Inflammatory macrophage (primary cell): ENCODE data around the gene SPEN.

Source experiments
- DNase-seq, 2 donors: peaks; one replicate each; pipeline ENCODE4 v3.0.0-alpha.2; 2020 to 2022

Gene SPEN

GRCh38 chr1:15937146-15937545 is 89.6 kb downstream of the SPEN start:
- DNase-seq: no peak

- DNase-seq: peak; percentile 36 to 70
These were observed 90.2 kb downstream of the SPEN start for GRCh38 chr1:15937706-15938168.

GRCh38 chr1:15938628-15939161 is 91.2 kb downstream of the SPEN start:
- DNase-seq: no peak

- DNase-seq: peak in 1 of 2 donors; percentile 11
These were observed 91.9 kb downstream of the SPEN start for GRCh38 chr1:15939181-15940109.

- DNase-seq: no peak
These were observed 92.9 kb downstream of the SPEN start for GRCh38 chr1:15940110-15941043.

GRCh38 chr1:15941044-15941840 is 93.7 kb downstream of the SPEN start:
- DNase-seq: no peak

GRCh38 chr1:15941899-15942660 is 94.6 kb downstream of the SPEN start:
- no peak for DNase-seq

GRCh38 chr1:15942661-15943327 is 95.3 kb downstream of the SPEN start:
- peak in 1 of 2 donors; percentile 32 for DNase-seq

- DNase-seq: no peak
These were observed 96.0 kb downstream of the SPEN start for GRCh38 chr1:15943328-15943991.

- DNase-seq: no peak
These were observed 96.4 kb downstream of the SPEN start for GRCh38 chr1:15943992-15944307.

GRCh38 chr1:15944308-15945010 is 97.0 kb downstream of the SPEN start:
- no peak for DNase-seq

- DNase-seq: no peak
These were observed 97.7 kb downstream of the SPEN start for GRCh38 chr1:15945011-15945831.

- DNase-seq: no peak
These were observed 98.4 kb downstream of the SPEN start for GRCh38 chr1:15945832-15946448.

- no peak for DNase-seq
These were observed 99.3 kb downstream of the SPEN start for GRCh38 chr1:15946571-15947381.

- no peak for DNase-seq
These were observed 100.0 kb downstream of the SPEN start for GRCh38 chr1:15947382-15948090.

- no peak for DNase-seq
These were observed 100.6 kb downstream of the SPEN start for GRCh38 chr1:15948091-15948591.
